Measurements from ENCODE around the gene PRSS33. TPM values are rescaled to one million over a fixed set of nuclear protein-coding genes. Genes with fewer than 3 reads are reported as not detected.

PRSS33 gene
- total and polyA plus RNA-seq, 12 donors, result 0.60 TPM; not detected in 11

- no peaks in the 10 kb centered on the region for H3K36me3 ChIP-seq
- no peak for TF ChIP-seq CTCF (IDR thresholded peaks at IDR 0.05)
- ATAC-seq (no peak), DNase-seq (no peak)
- H3K4me3 ChIP-seq, result no peak overlapping the region
- 90% methylated on average over 3 of the region's 3 CpGs for WGBS, 2 donors
- intact Hi-C loops (cut with DNase I), result loop anchor here in 1 of 10 donors (10.0 kb wide), 1 partner anchor 90 kb away; no protein-coding TSS in a partner anchor
- no peaks in the 10 kb centered on the region for H3K9me3 ChIP-seq
- H3K27ac ChIP-seq, result no peak overlapping the region
- H3K27me3 ChIP-seq, result peaks cover 0 to 35% (median 11%) of the 10 kb centered on the region in 7 donors
- peaks cover 0 to 18% (median 2%) of the 10 kb centered on the region in 9 donors for H3K4me1 ChIP-seq
Observed at GRCh38 chr16:2834968-2835367, 47.6 kb upstream of the PRSS33 start.

- Histone ChIP-seq H3K27me3 (peaks cover 0 to 43% (median 21%) of the 10 kb centered on the region in 7 donors), H3K4me1 (peaks cover 0 to 20% (median 4%) of the 10 kb centered on the region in 9 donors), H3K9me3 (no peaks in the 10 kb centered on the region), H3K36me3 (no peaks in the 10 kb centered on the region), H3K4me3 (no peak overlapping the region), H3K27ac (no peak overlapping the region)
- no peak for TF ChIP-seq CTCF (IDR thresholded peaks at IDR 0.05)
- WGBS, 2 donors, result 72 to 73% methylated on average over 7 of the region's 7 CpGs
- intact Hi-C loops (cut with DNase I), result loop anchor here in 1 of 10 donors (10.0 kb wide), 1 partner anchor 91 kb away; no protein-coding TSS in a partner anchor
- DNase-seq, result no peak
- ATAC-seq, result no peak
Observed at GRCh38 chr16:2833776-2834175, 46.4 kb upstream of the PRSS33 start.

GRCh38 chr16:2831203-2831602 lies 43.8 kb upstream of the PRSS33 start:
- no peak overlapping the region for H3K27ac ChIP-seq
- DNase-seq (no peak), ATAC-seq (no peak)
- H3K36me3 ChIP-seq, result no peaks in the 10 kb centered on the region
- intact Hi-C loops (cut with DNase I), result loop anchor here in 1 of 10 donors (10.0 kb wide), 1 partner anchor 94 kb away; no protein-coding TSS in a partner anchor
- no peak for TF ChIP-seq CTCF (IDR thresholded peaks at IDR 0.05)
- H3K4me3 ChIP-seq, result no peak overlapping the region
- 76 to 78% methylated on average over 15 of the region's 15 CpGs for WGBS, 2 donors
- H3K27me3 ChIP-seq, result peaks cover 0 to 55% (median 28%) of the 10 kb centered on the region in 7 donors
- H3K4me1 ChIP-seq, result peaks cover 0 to 17% (median 4%) of the 10 kb centered on the region in 9 donors
- H3K9me3 ChIP-seq, result no peaks in the 10 kb centered on the region

GRCh38 chr16:2830355-2830695 lies 43.0 kb upstream of the PRSS33 start:
- no peaks in the 10 kb centered on the region for H3K36me3 ChIP-seq
- H3K27me3 ChIP-seq, result peaks cover 0 to 55% (median 28%) of the 10 kb centered on the region in 7 donors
- H3K9me3 ChIP-seq, result no peaks in the 10 kb centered on the region
- intact Hi-C loops (cut with DNase I), result loop anchor here in 1 of 10 donors (10.0 kb wide), 1 partner anchor 94 kb away; no protein-coding TSS in a partner anchor
- no peak overlapping the region for H3K27ac ChIP-seq
- ATAC-seq (peak in 1 of 8 donors; percentile 35), DNase-seq (no peak)
- no peak for TF ChIP-seq CTCF (IDR thresholded peaks at IDR 0.05)
- peaks cover 0 to 12% (median 1%) of the 10 kb centered on the region in 9 donors for H3K4me1 ChIP-seq
- H3K4me3 ChIP-seq, result peak overlapping the region in 1 of 10 donors; percentile 14
- 66 to 73% methylated on average over 5 of the region's 5 CpGs for WGBS, 2 donors

Measured in heart right ventricle (tissue), 16 donors.